Measurements from ENCODE around the gene MORC1. TPM values are rescaled to one million over a fixed set of nuclear protein-coding genes. Genes with fewer than 3 reads are reported as not detected.

The MORC1 gene
- total RNA-seq, 1 donor from 2014 or later: not detected

DNA sequence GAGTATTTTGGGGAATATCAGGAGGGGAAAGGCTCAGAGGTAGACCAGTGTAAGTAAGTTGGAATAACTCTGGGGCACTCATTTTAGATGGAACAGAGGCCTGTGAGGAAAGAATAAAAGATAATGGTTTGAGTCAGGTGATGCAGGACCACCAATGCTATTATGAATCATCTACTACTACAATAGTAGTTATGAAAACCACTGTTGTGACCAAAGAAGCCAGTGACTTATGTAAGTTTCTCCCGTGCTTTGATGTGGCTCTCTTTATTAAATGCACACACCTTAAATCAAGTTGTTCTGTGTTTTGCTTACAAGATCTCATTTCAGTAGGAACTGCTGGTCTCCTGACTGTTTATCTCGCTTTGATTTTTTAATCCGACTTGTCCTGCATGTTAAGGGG, 151.2 kb downstream of the MORC1 start:
- Mint-ChIP-seq H3K4me3 (no peak overlapping the region), H3K27ac (no peak overlapping the region), H3K9me3 (no peaks in the 10 kb centered on the region), H3K36me3 (no peaks in the 10 kb centered on the region), H3K4me1 (peaks cover 8% of the 10 kb centered on the region), H3K27me3 (ENCODE audit: insufficient read depth, low read depth) (peaks cover 4% of the 10 kb centered on the region)
- no peak overlapping the region for H3K4me2 ChIP-seq
- no peaks in the 10 kb centered on the region for H3K9me3 ChIP-seq (ENCODE audit: low read depth)
- H3F3A ChIP-seq (ENCODE audit: low read depth): no peaks in the 10 kb centered on the region
- H3K36me3 ChIP-seq: no peaks in the 10 kb centered on the region
- H3K4me3 ChIP-seq: no peak overlapping the region
- no peaks in the 10 kb centered on the region for H3K79me2 ChIP-seq (ENCODE audit: low read depth)
- no peaks in the 10 kb centered on the region for H3K27me3 ChIP-seq
- no peak overlapping the region for H3K27ac ChIP-seq
- H3K4me1 ChIP-seq: peaks cover 8% of the 10 kb centered on the region
- H3K9ac ChIP-seq: no peak overlapping the region
- no peak for DNase-seq (ENCODE audit: low spot score)
- H4K20me1 ChIP-seq (ENCODE audit: low read depth): no peaks in the 10 kb centered on the region
- TF ChIP-seq EZH2 (IDR thresholded peaks at IDR 0.05): no peak
- no peak for TF ChIP-seq EZH2phosphoT487 (IDR thresholded peaks at IDR 0.05)
- no peak for TF ChIP-seq CTCF (IDR thresholded peaks at IDR 0.05)
- H2AFZ ChIP-seq (replicated peaks): no peak overlapping the region

GRCh38 chr3:108959017-108959416, 158.9 kb downstream of the MORC1 start:
- H3K36me3 Mint-ChIP-seq: no peaks in the 10 kb centered on the region
- DNase-seq (ENCODE audit: low spot score): peak; percentile 9
- H3K9ac ChIP-seq: no peak overlapping the region
- H3K4me1 Mint-ChIP-seq: peaks cover 16% of the 10 kb centered on the region
- no peaks in the 10 kb centered on the region for H3K27me3 ChIP-seq
- TF ChIP-seq CTCF (IDR thresholded peaks at IDR 0.05) (no peak), EZH2phosphoT487 (IDR thresholded peaks at IDR 0.05) (no peak), EZH2 (IDR thresholded peaks at IDR 0.05) (no peak)
- peaks cover 8% of the 10 kb centered on the region for H3K4me1 ChIP-seq
- no peaks in the 10 kb centered on the region for H3K9me3 ChIP-seq (ENCODE audit: low read depth)
- no peaks in the 10 kb centered on the region for H3K79me2 ChIP-seq (ENCODE audit: low read depth)
- peaks cover 2% of the 10 kb centered on the region for H3K27me3 Mint-ChIP-seq (ENCODE audit: insufficient read depth, low read depth)
- no peaks in the 10 kb centered on the region for H3K36me3 ChIP-seq
- H2AFZ ChIP-seq (replicated peaks): peak overlapping the region; percentile 27
- H3K4me2 ChIP-seq: no peak overlapping the region
- no peak overlapping the region for H3K4me3 ChIP-seq
- no peak overlapping the region for H3K27ac Mint-ChIP-seq
- H3K27ac ChIP-seq: no peak overlapping the region
- H3F3A ChIP-seq (ENCODE audit: low read depth): no peaks in the 10 kb centered on the region
- no peaks in the 10 kb centered on the region for H4K20me1 ChIP-seq (ENCODE audit: low read depth)
- H3K9me3 Mint-ChIP-seq: no peaks in the 10 kb centered on the region
- no peak overlapping the region for H3K4me3 Mint-ChIP-seq

- H3K4me3 ChIP-seq: no peak within 1 kb of the TSS
- no peaks in the 10 kb centered on the region for H3K9me3 Mint-ChIP-seq
- H3K27ac ChIP-seq: no peak within 1 kb of the TSS
- no peaks in the 10 kb centered on the region for H3K36me3 ChIP-seq
- no peaks in the 10 kb centered on the region for H4K20me1 ChIP-seq (ENCODE audit: low read depth)
- no peaks in the 10 kb centered on the region for H3K9me3 ChIP-seq (ENCODE audit: low read depth)
- no peak for TF ChIP-seq CTCF (IDR thresholded peaks at IDR 0.05)
- no peak for TF ChIP-seq EZH2phosphoT487 (IDR thresholded peaks at IDR 0.05)
- no peak for TF ChIP-seq EZH2 (IDR thresholded peaks at IDR 0.05)
- H3K36me3 Mint-ChIP-seq: no peaks in the 10 kb centered on the region
- no peak within 1 kb of the TSS for H3K27ac Mint-ChIP-seq
- no peak within 1 kb of the TSS for H3K4me2 ChIP-seq
- H2AFZ ChIP-seq (replicated peaks): peak within 1 kb of the TSS; percentile 31
- no peak for DNase-seq (ENCODE audit: low spot score)
- H3F3A ChIP-seq (ENCODE audit: low read depth): no peaks in the 10 kb centered on the region
- peaks cover under 1% of the 10 kb centered on the region for H3K4me1 Mint-ChIP-seq
- no peaks in the 10 kb centered on the region for H3K27me3 ChIP-seq
- H3K27me3 Mint-ChIP-seq (ENCODE audit: insufficient read depth, low read depth): no peaks in the 10 kb centered on the region
- no peaks in the 10 kb centered on the region for H3K79me2 ChIP-seq (ENCODE audit: low read depth)
- H3K4me1 ChIP-seq: peaks cover 2% of the 10 kb centered on the region
- H3K4me3 Mint-ChIP-seq: no peak within 1 kb of the TSS
- no peak within 1 kb of the TSS for H3K9ac ChIP-seq
Observed at GRCh38 chr3:108953700-108954099, 164.2 kb downstream of the MORC1 start, which contains the start of gene GUCA1C. GUCA1C (minus strand) TSS chr3:108953879; CDS start chr3:108953762, 117 bp downstream.
